ENCODE results near the gene ROBO2. TPM values are rescaled to one million over a fixed set of nuclear protein-coding genes. Genes with fewer than 3 reads are reported as not detected.

ROBO2 gene
- total RNA-seq, 4 donors from 2014 or later, result 4.7 to 8.4 (median 6.6) TPM

GRCh38 chr3:77377717-77378116 is 337.8 kb downstream of the ROBO2 start:
- WGBS, 2 donors, result 73 to 76% methylated on average over 1 of the region's 1 CpG
- intact Hi-C loops (cut with DNase I), result no loop called here

GRCh38 chr3:77380136-77380535 is 340.2 kb downstream of the ROBO2 start:
- no peaks in the 10 kb centered on the region for H3K36me3 ChIP-seq
- no peaks in the 10 kb centered on the region for H3K4me1 ChIP-seq
- no peak overlapping the region for H3K27ac ChIP-seq
- WGBS, 2 donors, result 79 to 85% methylated on average over 3 of the region's 3 CpGs
- intact Hi-C loops (cut with DNase I), result no loop called here
- no peaks in the 10 kb centered on the region for H3K27me3 ChIP-seq
- no peak overlapping the region for H3K4me3 ChIP-seq
- TF ChIP-seq CTCF (IDR thresholded peaks at IDR 0.05) (no peak), POLR2A (IDR thresholded peaks at IDR 0.05) (no peak)
- no peaks in the 10 kb centered on the region for H3K9me3 ChIP-seq
- DNase-seq, result no peak

More at GRCh38 chr3:77377717-77378116, 337.8 kb downstream of the ROBO2 start:
- no peak for DNase-seq
- Histone ChIP-seq H3K4me3 (no peak overlapping the region), H3K4me1 (no peaks in the 10 kb centered on the region), H3K36me3 (no peaks in the 10 kb centered on the region), H3K27ac (no peak overlapping the region), H3K27me3 (no peaks in the 10 kb centered on the region), H3K9me3 (no peaks in the 10 kb centered on the region)
- TF ChIP-seq POLR2A (IDR thresholded peaks at IDR 0.05) (no peak), CTCF (IDR thresholded peaks at IDR 0.05) (no peak)

GRCh38 chr3:77381431-77381830 is 341.5 kb downstream of the ROBO2 start:
- WGBS, 2 donors, result 19 to 43% methylated on average over 1 of the region's 1 CpG
- Histone ChIP-seq H3K4me3 (no peak overlapping the region), H3K27ac (no peak overlapping the region), H3K9me3 (no peaks in the 10 kb centered on the region), H3K36me3 (no peaks in the 10 kb centered on the region), H3K4me1 (no peaks in the 10 kb centered on the region), H3K27me3 (no peaks in the 10 kb centered on the region)
- TF ChIP-seq CTCF (IDR thresholded peaks at IDR 0.05) (no peak), POLR2A (IDR thresholded peaks at IDR 0.05) (no peak)
- intact Hi-C loops (cut with DNase I), result no loop called here
- DNase-seq, result no peak

- no peak for DNase-seq
- Histone ChIP-seq H3K36me3 (no peaks in the 10 kb centered on the region), H3K9me3 (no peaks in the 10 kb centered on the region), H3K27ac (no peak overlapping the region), H3K4me1 (no peaks in the 10 kb centered on the region), H3K27me3 (no peaks in the 10 kb centered on the region), H3K4me3 (no peak overlapping the region)
- TF ChIP-seq POLR2A (IDR thresholded peaks at IDR 0.05) (no peak), CTCF (IDR thresholded peaks at IDR 0.05) (no peak)
- intact Hi-C loops (cut with DNase I), result no loop called here
- 60 to 63% methylated on average over 5 of the region's 5 CpGs for WGBS, 2 donors
Measured at GRCh38 chr3:77392181-77392580, 352.3 kb downstream of the ROBO2 start.

- no peaks in the 10 kb centered on the region for H3K27me3 ChIP-seq
Measured at GRCh38 chr3:77394046-77394445, 354.1 kb downstream of the ROBO2 start.

More at GRCh38 chr3:77394046-77394445, 354.1 kb downstream of the ROBO2 start:
- intact Hi-C loops (cut with DNase I), result no loop called here
- Histone ChIP-seq H3K36me3 (no peaks in the 10 kb centered on the region), H3K4me1 (no peaks in the 10 kb centered on the region), H3K27ac (no peak overlapping the region), H3K4me3 (no peak overlapping the region), H3K9me3 (no peaks in the 10 kb centered on the region)
- WGBS, 2 donors, result 80 to 89% methylated on average over 4 to 5 of the region's 5 CpGs
- no peak for DNase-seq
- TF ChIP-seq CTCF (IDR thresholded peaks at IDR 0.05) (no peak), POLR2A (IDR thresholded peaks at IDR 0.05) (no peak)

All from esophagus squamous epithelium (tissue), 5 donors.